ENCODE measurements around the gene XRCC2. TPM values are rescaled to one million over a fixed set of nuclear protein-coding genes. Genes with fewer than 3 reads are reported as not detected.

Gene XRCC2
- total RNA-seq, 4 donors from 2014 or later = 0.17 to 0.57 (median 0.43) TPM

DNA sequence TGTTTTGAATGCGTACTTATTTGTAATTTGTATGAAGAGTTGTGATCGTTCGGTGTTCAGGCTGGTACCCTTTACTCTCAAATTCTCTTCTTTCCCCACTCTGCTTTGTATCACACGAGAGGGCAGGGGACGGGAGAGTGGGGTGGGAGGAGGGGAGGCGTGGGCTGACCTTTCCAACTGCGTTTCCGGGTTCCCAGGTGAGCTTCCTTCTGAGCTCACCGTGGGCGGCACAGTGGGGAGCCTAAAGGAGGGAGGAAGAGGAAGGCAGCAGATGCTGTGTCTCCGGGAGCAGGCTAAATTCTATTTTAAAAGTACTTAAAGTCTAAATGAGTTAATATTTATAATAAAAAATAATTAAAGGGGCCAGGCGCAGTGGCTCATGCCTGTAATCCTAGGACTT lies 7.4 kb upstream of the XRCC2 start:
- no peaks in the 10 kb centered on the region for H3K9me3 ChIP-seq
- DNase-seq (ENCODE audit: extremely low spot score) = no peak
- no peak for TF ChIP-seq EP300 (IDR thresholded peaks at IDR 0.05)
- TF ChIP-seq POLR2A (IDR thresholded peaks at IDR 0.05; ENCODE audit: low read depth) = no peak
- no peak for TF ChIP-seq POLR2AphosphoS5 (IDR thresholded peaks at IDR 0.05)
- TF ChIP-seq, protein P1, sequence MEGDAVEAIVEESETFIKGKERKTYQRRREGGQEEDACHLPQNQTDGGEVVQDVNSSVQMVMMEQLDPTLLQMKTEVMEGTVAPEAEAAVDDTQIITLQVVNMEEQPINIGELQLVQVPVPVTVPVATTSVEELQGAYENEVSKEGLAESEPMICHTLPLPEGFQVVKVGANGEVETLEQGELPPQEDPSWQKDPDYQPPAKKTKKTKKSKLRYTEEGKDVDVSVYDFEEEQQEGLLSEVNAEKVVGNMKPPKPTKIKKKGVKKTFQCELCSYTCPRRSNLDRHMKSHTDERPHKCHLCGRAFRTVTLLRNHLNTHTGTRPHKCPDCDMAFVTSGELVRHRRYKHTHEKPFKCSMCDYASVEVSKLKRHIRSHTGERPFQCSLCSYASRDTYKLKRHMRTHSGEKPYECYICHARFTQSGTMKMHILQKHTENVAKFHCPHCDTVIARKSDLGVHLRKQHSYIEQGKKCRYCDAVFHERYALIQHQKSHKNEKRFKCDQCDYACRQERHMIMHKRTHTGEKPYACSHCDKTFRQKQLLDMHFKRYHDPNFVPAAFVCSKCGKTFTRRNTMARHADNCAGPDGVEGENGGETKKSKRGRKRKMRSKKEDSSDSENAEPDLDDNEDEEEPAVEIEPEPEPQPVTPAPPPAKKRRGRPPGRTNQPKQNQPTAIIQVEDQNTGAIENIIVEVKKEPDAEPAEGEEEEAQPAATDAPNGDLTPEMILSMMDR (IDR thresholded peaks at IDR 0.05) = no peak
- 68% methylated on average over 12 of the region's 12 CpGs for WGBS
- H3K27ac ChIP-seq (replicated peaks in 1 of 4) = no peak overlapping the region
- intact Hi-C loops (cut with DNase I) = no loop called here
- no peak overlapping the region for H3K4me3 ChIP-seq
- H3K36me3 ChIP-seq = no peaks in the 10 kb centered on the region
- H3K4me1 ChIP-seq = no peaks in the 10 kb centered on the region
- no peaks in the 10 kb centered on the region for H3K27me3 ChIP-seq

GRCh38 chr7:152677808-152678670 lies 2.1 kb upstream of the XRCC2 start:
- no peak for DNase-seq (ENCODE audit: extremely low spot score)
- no peaks in the 10 kb centered on the region for H3K36me3 ChIP-seq
- H3K9me3 ChIP-seq = no peaks in the 10 kb centered on the region
- TF ChIP-seq, protein P1 (IDR thresholded peaks at IDR 0.05) = no peak
- TF ChIP-seq POLR2A (IDR thresholded peaks at IDR 0.05; ENCODE audit: low read depth) = no peak
- no peak for TF ChIP-seq POLR2AphosphoS5 (IDR thresholded peaks at IDR 0.05)
- TF ChIP-seq EP300 (IDR thresholded peaks at IDR 0.05) = no peak
- intact Hi-C loops (cut with DNase I) = loop anchor here (5.0 kb wide), 1 partner anchor 216 kb away; no protein-coding TSS in a partner anchor
- H3K4me3 ChIP-seq = no peak overlapping the region
- WGBS = 81% methylated on average over 11 of the region's 11 CpGs
- peaks cover 11 to 14% (median 12%) of the 10 kb centered on the region in 4 donors for H3K4me1 ChIP-seq
- H3K27me3 ChIP-seq = no peaks in the 10 kb centered on the region
- H3K27ac ChIP-seq (replicated peaks in 1 of 4) = no peak overlapping the region

DNA sequence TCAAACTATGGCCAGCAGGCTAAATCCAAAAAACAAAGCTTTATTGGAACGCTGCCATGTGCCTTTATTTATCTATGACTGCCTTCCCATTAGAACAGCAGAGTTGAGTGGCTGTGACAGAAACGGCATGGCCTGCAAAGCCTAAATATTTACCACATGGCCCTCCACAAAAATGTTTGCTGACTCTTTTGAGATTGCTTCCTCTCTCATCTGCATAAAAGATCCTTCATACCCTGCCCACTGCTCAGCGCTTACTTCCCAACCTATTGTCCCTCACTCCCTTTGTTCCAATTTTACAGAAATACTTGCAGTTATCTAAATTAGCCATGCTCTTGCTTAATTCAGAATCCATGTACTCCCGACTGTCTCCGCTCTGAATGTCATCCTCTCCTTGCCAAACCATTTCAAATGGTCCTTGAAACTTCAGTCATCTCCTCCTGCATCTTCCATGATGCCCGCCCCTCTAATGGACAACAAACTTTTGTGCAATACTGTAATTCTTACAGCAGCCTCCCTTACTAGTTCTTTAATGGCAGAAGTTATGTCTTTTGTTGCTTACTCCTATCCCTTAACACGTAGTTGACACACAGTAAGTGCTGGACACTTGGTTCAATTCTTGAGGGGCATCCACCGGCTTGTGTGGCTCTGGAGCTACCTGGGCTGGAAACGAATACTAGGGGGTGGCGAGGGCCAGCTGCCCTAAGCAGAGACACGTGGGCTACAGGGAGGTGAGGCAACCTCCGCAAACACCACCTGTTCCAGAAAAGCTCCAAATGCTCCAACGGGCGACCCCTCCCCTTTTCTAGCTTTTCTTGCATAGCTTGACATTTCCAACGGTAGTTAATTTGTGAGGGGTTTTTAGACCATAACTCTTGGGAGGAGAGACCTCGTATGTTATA lies 832 bp downstream of the XRCC2 start:
- H3K27me3 ChIP-seq = no peaks in the 10 kb centered on the region
- WGBS = 12% methylated on average over 16 of the region's 16 CpGs

GRCh38 chr7:152673897-152674296 lies 2.0 kb downstream of the XRCC2 start:
- Histone ChIP-seq H3K4me1 (peaks cover 11 to 14% (median 12%) of the 10 kb centered on the region in 4 donors), H3K27me3 (no peaks in the 10 kb centered on the region), H3K36me3 (no peaks in the 10 kb centered on the region), H3K9me3 (no peaks in the 10 kb centered on the region), H3K4me3 (no peak overlapping the region), H3K27ac (replicated peaks in 1 of 4) (no peak overlapping the region)
- intact Hi-C loops (cut with DNase I) = no loop called here
- no peak for TF ChIP-seq EP300 (IDR thresholded peaks at IDR 0.05)
- TF ChIP-seq, protein P1 (IDR thresholded peaks at IDR 0.05) = no peak
- TF ChIP-seq POLR2AphosphoS5 (IDR thresholded peaks at IDR 0.05) = no peak
- TF ChIP-seq POLR2A (IDR thresholded peaks at IDR 0.05; ENCODE audit: low read depth) = no peak
- DNase-seq (ENCODE audit: extremely low spot score) = no peak
- WGBS = 97% methylated on average over 2 of the region's 2 CpGs

More for the DNA sequence above, 832 bp downstream of the XRCC2 start:
- H3K4me1 ChIP-seq = peaks cover 11 to 14% (median 12%) of the 10 kb centered on the region in 4 donors
- H3K9me3 ChIP-seq = no peaks in the 10 kb centered on the region
- peak overlapping the region in 2 of 4 donors; percentile 81 to 83 for H3K27ac ChIP-seq (replicated peaks in 1 of 4)
- intact Hi-C loops (cut with DNase I) = loop anchor here (5.0 kb wide), 1 partner anchor 213 kb away; no protein-coding TSS in a partner anchor
- TF ChIP-seq POLR2AphosphoS5 (IDR thresholded peaks at IDR 0.05) (no peak), POLR2A (IDR thresholded peaks at IDR 0.05; ENCODE audit: low read depth) (no peak), EP300 (IDR thresholded peaks at IDR 0.05) (no peak)
- TF ChIP-seq, protein P1 (IDR thresholded peaks at IDR 0.05) = no peak
- H3K36me3 ChIP-seq = no peaks in the 10 kb centered on the region
- no peak for DNase-seq (ENCODE audit: extremely low spot score)
- H3K4me3 ChIP-seq = peak overlapping the region; percentile 63 to 78 (median 74)
